ENCODE results near the gene PRKAG3. TPM values are rescaled to one million over a fixed set of nuclear protein-coding genes. Genes with fewer than 3 reads are reported as not detected.

PRKAG3 gene
- polyA plus RNA-seq, 1 of the 3 experiments (the other 2 are of a cell fraction) = not detected

DNA sequence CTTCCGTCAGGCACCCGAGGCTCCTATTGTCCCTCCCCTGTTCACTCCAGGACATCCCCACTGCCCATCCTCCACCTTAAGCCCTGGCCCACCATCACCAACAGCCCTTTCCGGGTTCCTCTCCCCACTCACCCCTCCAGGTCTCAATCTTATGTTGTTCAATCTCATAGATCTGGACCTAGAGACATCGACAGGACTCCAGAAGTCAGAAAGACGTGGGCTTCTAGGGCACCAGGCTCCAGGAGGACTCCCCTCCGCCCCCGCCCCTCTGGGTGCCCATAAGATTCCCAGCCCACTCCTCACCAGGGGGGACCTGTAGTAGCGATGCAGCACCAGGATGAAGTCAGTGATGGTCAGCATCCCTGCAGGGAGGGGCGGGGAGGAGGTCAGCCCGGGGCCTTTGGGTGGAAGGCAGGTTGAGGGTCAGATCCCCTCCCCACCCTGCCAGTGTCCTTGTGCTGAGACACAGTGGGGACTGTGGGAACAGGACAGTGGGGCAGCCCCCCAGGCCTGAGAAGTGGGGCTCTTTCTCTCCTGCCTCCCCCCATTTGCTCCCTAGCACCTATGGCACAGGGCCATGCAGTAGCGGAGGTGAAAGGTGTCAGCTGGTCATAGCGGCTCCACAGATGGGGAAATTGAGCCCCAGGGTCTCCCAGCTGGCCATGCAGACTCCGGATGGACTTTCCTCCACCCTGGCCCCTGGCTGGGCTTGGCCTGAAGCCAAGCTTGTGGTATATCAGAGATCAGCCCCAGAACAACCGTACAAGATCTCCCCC is 3.7 kb downstream of the PRKAG3 start:
- Histone ChIP-seq H3F3A (replicated peaks; ENCODE audit: insufficient read depth) (no peaks in the 10 kb centered on the region), H3K9ac (no peak overlapping the region), H3K4me1 (ENCODE audit: control insufficient read depth in 1 of 2, insufficient read depth in 2 of 2, low read depth in 1 of 2, low read length in 1 of 2) (peaks cover 0 to 5% of the 10 kb centered on the region in 2 experiments; a peak in 1 of 4 replicates), H2AFZ (ENCODE audit: low read depth) (no peak overlapping the region), H3K79me2 (ENCODE audit: insufficient read depth) (no peaks in the 10 kb centered on the region), H3K27me3 (ENCODE audit: insufficient read depth) (0 out of 2 replicates have a peak, but pooled peaks cover 2% of the 10 kb centered on the region), H4K20me1 (ENCODE audit: insufficient read depth) (no peaks in the 10 kb centered on the region), H3K4me2 (no peak overlapping the region), H3K27ac (ENCODE audit: low read depth in 2 of 2, low read length in 1 of 2) (no peak overlapping the region), H3K4me3 (ENCODE audit: low read depth in 2 of 2, low read length in 1 of 2) (no peak overlapping the region), H3K9me3 (no peaks in the 10 kb centered on the region), H3K9me2 (no peaks in the 10 kb centered on the region), H3K36me3 (replicated peaks in 1 of 2; ENCODE audit: control insufficient read depth in 1 of 2, insufficient read depth in 2 of 2, low read length in 1 of 2) (no peaks in the 10 kb centered on the region)
- TF ChIP-seq, protein P1, sequence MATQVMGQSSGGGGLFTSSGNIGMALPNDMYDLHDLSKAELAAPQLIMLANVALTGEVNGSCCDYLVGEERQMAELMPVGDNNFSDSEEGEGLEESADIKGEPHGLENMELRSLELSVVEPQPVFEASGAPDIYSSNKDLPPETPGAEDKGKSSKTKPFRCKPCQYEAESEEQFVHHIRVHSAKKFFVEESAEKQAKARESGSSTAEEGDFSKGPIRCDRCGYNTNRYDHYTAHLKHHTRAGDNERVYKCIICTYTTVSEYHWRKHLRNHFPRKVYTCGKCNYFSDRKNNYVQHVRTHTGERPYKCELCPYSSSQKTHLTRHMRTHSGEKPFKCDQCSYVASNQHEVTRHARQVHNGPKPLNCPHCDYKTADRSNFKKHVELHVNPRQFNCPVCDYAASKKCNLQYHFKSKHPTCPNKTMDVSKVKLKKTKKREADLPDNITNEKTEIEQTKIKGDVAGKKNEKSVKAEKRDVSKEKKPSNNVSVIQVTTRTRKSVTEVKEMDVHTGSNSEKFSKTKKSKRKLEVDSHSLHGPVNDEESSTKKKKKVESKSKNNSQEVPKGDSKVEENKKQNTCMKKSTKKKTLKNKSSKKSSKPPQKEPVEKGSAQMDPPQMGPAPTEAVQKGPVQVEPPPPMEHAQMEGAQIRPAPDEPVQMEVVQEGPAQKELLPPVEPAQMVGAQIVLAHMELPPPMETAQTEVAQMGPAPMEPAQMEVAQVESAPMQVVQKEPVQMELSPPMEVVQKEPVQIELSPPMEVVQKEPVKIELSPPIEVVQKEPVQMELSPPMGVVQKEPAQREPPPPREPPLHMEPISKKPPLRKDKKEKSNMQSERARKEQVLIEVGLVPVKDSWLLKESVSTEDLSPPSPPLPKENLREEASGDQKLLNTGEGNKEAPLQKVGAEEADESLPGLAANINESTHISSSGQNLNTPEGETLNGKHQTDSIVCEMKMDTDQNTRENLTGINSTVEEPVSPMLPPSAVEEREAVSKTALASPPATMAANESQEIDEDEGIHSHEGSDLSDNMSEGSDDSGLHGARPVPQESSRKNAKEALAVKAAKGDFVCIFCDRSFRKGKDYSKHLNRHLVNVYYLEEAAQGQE (IDR thresholded peaks at IDR 0.05; ENCODE audit: low read depth, low read length) = no peak
- TF ChIP-seq, protein P2, sequence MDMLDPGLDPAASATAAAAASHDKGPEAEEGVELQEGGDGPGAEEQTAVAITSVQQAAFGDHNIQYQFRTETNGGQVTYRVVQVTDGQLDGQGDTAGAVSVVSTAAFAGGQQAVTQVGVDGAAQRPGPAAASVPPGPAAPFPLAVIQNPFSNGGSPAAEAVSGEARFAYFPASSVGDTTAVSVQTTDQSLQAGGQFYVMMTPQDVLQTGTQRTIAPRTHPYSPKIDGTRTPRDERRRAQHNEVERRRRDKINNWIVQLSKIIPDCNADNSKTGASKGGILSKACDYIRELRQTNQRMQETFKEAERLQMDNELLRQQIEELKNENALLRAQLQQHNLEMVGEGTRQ (IDR thresholded peaks at IDR 0.05; ENCODE audit: borderline replicate concordance, low read depth, low read length) = no peak
- TF ChIP-seq TCF12 (IDR thresholded peaks at IDR 0.05) (no peak), SMC3 (IDR thresholded peaks at IDR 0.05; ENCODE audit: low read depth, low read length) (no peak), ELF1 (IDR thresholded peaks at IDR 0.05) (no peak), CHD2 (IDR thresholded peaks at IDR 0.05; ENCODE audit: low read length, partially characterized antibody) (no peak), POLR2AphosphoS5 (IDR thresholded peaks at IDR 0.05; ENCODE audit: low read depth, low read length) (no peak), MXI1 (IDR thresholded peaks at IDR 0.05; ENCODE audit: low read depth, low read length) (no peak), FOXJ3 (CRISPR knock-in tag; IDR thresholded peaks at IDR 0.05) (no peak), EZH2phosphoT487 (IDR thresholded peaks at IDR 0.05; ENCODE audit: borderline replicate concordance, low read depth) (no peak), RFX5 (IDR thresholded peaks at IDR 0.05; ENCODE audit: low read length) (no peak), MEF2A (IDR thresholded peaks at IDR 0.05; ENCODE audit: borderline replicate concordance, low read depth) (no peak), TEAD4 (IDR thresholded peaks at IDR 0.05; ENCODE audit: borderline replicate concordance, insufficient read depth) (no peak), TAF1 (IDR thresholded peaks at IDR 0.05; ENCODE audit: borderline replicate concordance, low read depth, low read length) (no peak)
- TF ChIP-seq, protein P3, sequence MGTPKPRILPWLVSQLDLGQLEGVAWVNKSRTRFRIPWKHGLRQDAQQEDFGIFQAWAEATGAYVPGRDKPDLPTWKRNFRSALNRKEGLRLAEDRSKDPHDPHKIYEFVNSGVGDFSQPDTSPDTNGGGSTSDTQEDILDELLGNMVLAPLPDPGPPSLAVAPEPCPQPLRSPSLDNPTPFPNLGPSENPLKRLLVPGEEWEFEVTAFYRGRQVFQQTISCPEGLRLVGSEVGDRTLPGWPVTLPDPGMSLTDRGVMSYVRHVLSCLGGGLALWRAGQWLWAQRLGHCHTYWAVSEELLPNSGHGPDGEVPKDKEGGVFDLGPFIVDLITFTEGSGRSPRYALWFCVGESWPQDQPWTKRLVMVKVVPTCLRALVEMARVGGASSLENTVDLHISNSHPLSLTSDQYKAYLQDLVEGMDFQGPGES (IDR thresholded peaks at IDR 0.05; ENCODE audit: low read depth, low read length) = no peak
- TF ChIP-seq, protein P4, sequence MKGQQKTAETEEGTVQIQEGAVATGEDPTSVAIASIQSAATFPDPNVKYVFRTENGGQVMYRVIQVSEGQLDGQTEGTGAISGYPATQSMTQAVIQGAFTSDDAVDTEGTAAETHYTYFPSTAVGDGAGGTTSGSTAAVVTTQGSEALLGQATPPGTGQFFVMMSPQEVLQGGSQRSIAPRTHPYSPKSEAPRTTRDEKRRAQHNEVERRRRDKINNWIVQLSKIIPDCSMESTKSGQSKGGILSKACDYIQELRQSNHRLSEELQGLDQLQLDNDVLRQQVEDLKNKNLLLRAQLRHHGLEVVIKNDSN (IDR thresholded peaks at IDR 0.05; ENCODE audit: borderline replicate concordance, low read depth) = no peak
- 44% methylated on average over 11 of the region's 14 CpGs for WGBS (ENCODE audit: low lambda C conversion rate)
- peak; percentile 53 for DNase-seq
- ChIA-PET POLR2A (no interaction called here), CTCF (interaction anchor here (2.1 to 2.7 kb wide), 2 partner anchors 20 to 118 kb away, joined by 6 to 11 read pairs; partner anchors contain the start of gene TTLL4)

Data from SK-N-SH (cell line).